MM.1S (cell line): ENCODE measurements around the gene ZNF667.

Source experiments
- DNase-seq: peaks from one replicate; pipeline ENCODE4 v3.0.0-alpha.2; 2015
- H2AFZ ChIP-seq: fragments of 300-600 bp; sonication (generic); 2 replicates; pipeline ENCODE4 v1.6.0; 2016; ENCODE audit warnings: antibody characterized with exemption, low read length
- H3F3A ChIP-seq: fragments of 300-600 bp; sonication (generic); 2 replicates; pipeline ENCODE4 v1.6.1; 2016; ENCODE audit warnings: mild to moderate bottlenecking, antibody characterized with exemption, low read length, moderate library complexity, mixed read lengths; ENCODE audit not compliant: insufficient read depth
- H3K27ac ChIP-seq: fragments of 300-600 bp; sonication (generic); 2 replicates; pipeline ENCODE4 v1.5.1; 2016; ENCODE audit warnings: mild to moderate bottlenecking, low read length
- H3K27me3 ChIP-seq: fragments of 300-600 bp; sonication (generic); replicated peaks from 2 replicates; pipeline ENCODE4 v1.6.0; 2016; ENCODE audit warnings: low read length; ENCODE audit not compliant: insufficient read depth
- H3K36me3 ChIP-seq: fragments of 300-600 bp; sonication (generic); replicated peaks from 2 replicates; pipeline ENCODE4 v1.6.1; 2016; ENCODE audit warnings: mild to moderate bottlenecking, low read length, mixed read lengths; ENCODE audit not compliant: insufficient read depth
- H3K4me1 ChIP-seq: fragments of 300-600 bp; sonication (generic); 2 replicates; pipeline ENCODE4 v1.6.1; 2016; ENCODE audit warnings: low read length, mixed read lengths
- H3K4me2 ChIP-seq: fragments of 300-600 bp; sonication (generic); 2 replicates; pipeline ENCODE4 v1.6.0; 2016; ENCODE audit warnings: low read depth, low read length
- H3K4me3 ChIP-seq: fragments of 300-600 bp; sonication (generic); 2 replicates; pipeline ENCODE4 v1.5.1; 2016; ENCODE audit warnings: low read length, mixed read lengths
- H3K79me2 ChIP-seq: fragments of 300-600 bp; sonication (generic); 2 replicates; pipeline ENCODE4 v1.6.1; 2016; ENCODE audit warnings: mixed run types, low read length, mixed read lengths
- H3K9ac ChIP-seq: fragments of 300-600 bp; sonication (generic); 2 replicates; pipeline ENCODE4 v1.6.1; 2016; ENCODE audit warnings: low read length, mixed read lengths
- H3K9me2 ChIP-seq: fragments of 300-600 bp; sonication (generic); replicated peaks from 2 replicates; pipeline ENCODE4 v1.6.1; 2016; ENCODE audit warnings: mild to moderate bottlenecking, low read length, mixed read lengths; ENCODE audit not compliant: insufficient read depth
- H3K9me3 ChIP-seq: fragments of 300-600 bp; sonication (generic); replicated peaks from 2 replicates; pipeline ENCODE4 v1.6.1; 2016; ENCODE audit warnings: mild to moderate bottlenecking, low read length, mixed read lengths; ENCODE audit not compliant: insufficient read depth
- H4K20me1 ChIP-seq: fragments of 300-600 bp; sonication (generic); 2 replicates; pipeline ENCODE4 v1.6.1; 2016; ENCODE audit warnings: mild to moderate bottlenecking, low read length, moderate library complexity, mixed read lengths; ENCODE audit not compliant: insufficient read depth
- CTCF ChIP-seq: fragments of 300-600 bp; sonication (generic); IDR thresholded peaks from 2 replicates; pipeline ENCODE4 v1.5.1; 2016; ENCODE audit warnings: antibody characterized with exemption, low read length, mixed read lengths
- EZH2 ChIP-seq: fragments of 300-600 bp; sonication (generic); optimal IDR thresholded peaks from 2 replicates; pipeline ENCODE3; 2017; ENCODE audit warnings: low read depth, mild to moderate bottlenecking, antibody characterized with exemption, low read length, mixed read lengths
- EZH2phosphoT487 ChIP-seq: fragments of 300-600 bp; sonication (generic); IDR thresholded peaks from 2 replicates; pipeline ENCODE4 v1.6.1; 2018; ENCODE audit warnings: antibody characterized with exemption, low read length

Gene ZNF667

DNA sequence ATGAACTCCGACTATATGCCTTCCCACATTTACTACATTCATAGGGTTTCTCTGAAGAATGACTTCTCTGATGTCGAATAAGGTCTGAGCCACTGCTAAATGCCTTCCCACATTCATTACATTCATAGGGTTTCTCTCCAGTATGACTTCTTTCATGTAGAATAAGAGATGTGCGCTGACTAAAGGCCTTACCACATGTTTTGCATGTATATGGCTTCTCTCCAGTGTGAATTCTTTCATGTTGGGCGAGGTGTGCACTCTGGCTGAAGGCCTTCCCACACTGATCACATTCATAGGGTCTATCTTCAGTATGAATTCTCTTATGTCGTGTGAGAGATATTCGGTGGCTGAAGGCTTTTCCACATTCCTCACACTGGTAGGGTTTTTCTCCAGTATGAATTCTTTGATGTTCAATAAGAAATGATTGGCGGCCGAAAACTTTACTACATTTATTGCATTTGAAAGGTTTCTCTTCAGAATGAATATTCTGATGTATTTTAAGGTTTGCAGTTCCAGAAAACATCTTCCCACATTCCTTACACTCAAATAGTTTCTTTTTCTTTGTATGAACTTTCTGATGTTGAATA, 35.8 kb downstream of the ZNF667 start:
- Histone ChIP-seq H2AFZ (no peak overlapping the region), H3K27ac (no peak overlapping the region), H3K36me3 (no peaks in the 10 kb centered on the region), H3F3A (no peaks in the 10 kb centered on the region), H3K4me1 (no peaks in the 10 kb centered on the region), H3K9me3 (no peaks in the 10 kb centered on the region), H3K79me2 (no peaks in the 10 kb centered on the region), H3K4me3 (no peak overlapping the region), H3K4me2 (no peak overlapping the region), H3K27me3 (no peaks in the 10 kb centered on the region; the same call in 1 of the 2 replicates), H3K9me2 (no peaks in the 10 kb centered on the region), H4K20me1 (no peaks in the 10 kb centered on the region), H3K9ac (no peak overlapping the region)
- DNase-seq, result no peak
- TF ChIP-seq CTCF, result no peak
- TF ChIP-seq EZH2phosphoT487, result no peak
- no peak for TF ChIP-seq EZH2

GRCh38 chr19:56423985-56424353, 53.2 kb downstream of the ZNF667 start:
- Histone ChIP-seq H3K9ac (no peak overlapping the region), H3F3A (no peaks in the 10 kb centered on the region), H3K4me2 (no peak overlapping the region), H3K9me3 (peaks cover 6% of the 10 kb centered on the region), H3K9me2 (no peaks in the 10 kb centered on the region), H2AFZ (no peak overlapping the region), H3K27ac (no peak overlapping the region), H3K4me3 (no peak overlapping the region), H3K36me3 (peaks cover 15% of the 10 kb centered on the region; the same call in 1 of the 2 replicates), H3K4me1 (no peaks in the 10 kb centered on the region), H3K79me2 (no peaks in the 10 kb centered on the region), H4K20me1 (no peaks in the 10 kb centered on the region), H3K27me3 (no peaks in the 10 kb centered on the region)
- TF ChIP-seq EZH2phosphoT487 (no peak), EZH2 (no peak), CTCF (no peak)
- DNase-seq, result no peak

DNA sequence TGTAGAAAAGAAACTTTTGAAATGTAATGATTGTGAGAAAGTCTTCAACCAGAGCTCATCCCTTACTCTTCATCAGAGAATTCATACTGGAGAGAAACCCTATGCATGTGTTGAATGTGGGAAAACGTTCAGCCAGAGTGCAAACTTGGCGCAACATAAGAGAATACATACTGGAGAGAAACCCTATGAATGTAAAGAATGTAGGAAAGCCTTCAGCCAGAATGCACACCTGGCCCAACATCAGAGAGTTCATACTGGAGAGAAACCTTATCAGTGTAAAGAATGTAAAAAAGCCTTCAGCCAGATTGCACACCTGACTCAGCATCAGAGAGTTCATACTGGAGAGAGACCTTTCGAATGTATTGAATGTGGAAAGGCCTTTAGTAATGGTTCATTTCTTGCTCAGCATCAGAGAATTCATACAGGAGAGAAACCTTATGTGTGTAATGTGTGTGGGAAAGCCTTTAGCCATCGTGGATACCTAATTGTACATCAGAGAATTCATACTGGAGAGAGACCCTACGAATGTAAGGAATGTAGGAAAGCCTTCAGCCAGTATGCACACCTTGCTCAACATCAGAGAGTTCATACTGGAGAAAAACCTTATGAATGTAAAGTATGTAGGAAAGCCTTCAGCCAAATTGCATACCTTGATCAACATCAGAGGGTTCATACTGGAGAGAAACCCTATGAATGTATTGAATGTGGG, 53.7 kb downstream of the ZNF667 start:
- H3K79me2 ChIP-seq, result no peaks in the 10 kb centered on the region
- no peak overlapping the region for H2AFZ ChIP-seq
- no peak for DNase-seq
- H3K9me3 ChIP-seq, result peaks cover 6% of the 10 kb centered on the region
- no peak overlapping the region for H3K4me2 ChIP-seq
- no peaks in the 10 kb centered on the region for H3F3A ChIP-seq
- H3K4me3 ChIP-seq, result no peak overlapping the region
- no peak for TF ChIP-seq EZH2phosphoT487
- TF ChIP-seq CTCF, result no peak
- TF ChIP-seq EZH2, result no peak
- H3K9me2 ChIP-seq, result no peaks in the 10 kb centered on the region
- H4K20me1 ChIP-seq, result no peaks in the 10 kb centered on the region
- H3K9ac ChIP-seq, result no peak overlapping the region
- no peaks in the 10 kb centered on the region for H3K4me1 ChIP-seq
- peaks cover 15% of the 10 kb centered on the region; the same call in 1 of the 2 replicates for H3K36me3 ChIP-seq
- H3K27me3 ChIP-seq, result no peaks in the 10 kb centered on the region
- H3K27ac ChIP-seq, result no peak overlapping the region
